CD14-positive monocyte (primary cell): ENCODE results near the gene MAP6. TPM values are rescaled to one million over a fixed set of nuclear protein-coding genes. Genes with fewer than 3 reads are reported as not detected.

Experiments
- DNase-seq, 3 donors: peaks; one replicate each; pipeline ENCODE4 v3.0.0-alpha.2; 2011 to 2022
- H2AFZ ChIP-seq: 2 replicates; pipeline ENCODE4 v1.6.0; 2012; ENCODE audit warnings: mild to moderate bottlenecking, low read depth, low read length, inconsistent platforms; ENCODE audit not compliant: insufficient read depth, poor library complexity, severe bottlenecking
- H3K27ac ChIP-seq, 2 donors: 1 replicate in 1 of 2; 2 replicates in 1 of 2; pipeline ENCODE4 v1.5.1; 2012 to 2013; ENCODE audit warnings: low read length in 2 of 2, control low read depth in 1 of 2, inconsistent platforms in 1 of 2, low read depth in 1 of 2, mild to moderate bottlenecking in 1 of 2
- H3K27me3 ChIP-seq, 2 donors: one replicate each; pipeline versions ENCODE4 v1.6.0 to v1.6.1; 2011 to 2013; ENCODE audit warnings: low read length in 2 of 2; ENCODE audit not compliant: control insufficient read depth in 2 of 2, insufficient read depth in 2 of 2
- H3K36me3 ChIP-seq, 2 donors: replicated peaks in 1 of 2; 1 replicate in 1 of 2; 2 replicates in 1 of 2; pipeline versions ENCODE4 v1.5.1 to v1.6.1; 2012 to 2013; ENCODE audit warnings: low read length in 2 of 2, control low read depth in 1 of 2, inconsistent platforms in 1 of 2, mild to moderate bottlenecking in 1 of 2; ENCODE audit not compliant: insufficient read depth in 2 of 2, control insufficient read depth in 1 of 2
- H3K4me1 ChIP-seq, 2 donors: 1 replicate in 1 of 2; 2 replicates in 1 of 2; pipeline versions ENCODE4 v1.5.1 to v1.6.1; 2012 to 2013; ENCODE audit warnings: low read length in 2 of 2, control low read depth in 1 of 2, inconsistent platforms in 1 of 2, mild to moderate bottlenecking in 1 of 2, moderate library complexity in 1 of 2; ENCODE audit not compliant: insufficient read depth in 2 of 2, control insufficient read depth in 1 of 2
- H3K4me2 ChIP-seq: replicated peaks from 2 replicates; pipeline ENCODE3; 2012; ENCODE audit warnings: low read length, moderate library complexity, mild to moderate bottlenecking; ENCODE audit not compliant: poor library complexity, severe bottlenecking; ENCODE audit errors: extremely low read depth
- H3K4me3 ChIP-seq, 3 experiments: fragments of 200-600 bp in 1 of 3; sonication (generic) in 1 of 3; replicated peaks in 1 of 3; 1 replicate in 2 of 3; 2 replicates in 1 of 3; pipeline ENCODE4 v1.5.1; 2011 to 2013; ENCODE audit warnings: low read length in 3 of 3, mild to moderate bottlenecking in 3 of 3, control low read depth in 2 of 3, low read depth in 2 of 3, inconsistent platforms in 1 of 3, moderate library complexity in 1 of 3
- H3K79me2 ChIP-seq: 2 replicates; pipeline ENCODE4 v1.6.0; 2012; ENCODE audit warnings: mild to moderate bottlenecking, control low read depth, inconsistent platforms, low read length, moderate library complexity; ENCODE audit not compliant: insufficient read depth
- H3K9ac ChIP-seq: 2 replicates; pipeline ENCODE4 v1.6.0; 2017; ENCODE audit warnings: low read length, mild to moderate bottlenecking; ENCODE audit not compliant: insufficient read depth, poor library complexity, severe bottlenecking
- H3K9me3 ChIP-seq, 2 donors: replicated peaks in 1 of 2; 1 replicate in 1 of 2; 2 replicates in 1 of 2; pipeline versions ENCODE4 v1.5.1 to v1.6.1; 2012 to 2013; ENCODE audit warnings: low read length in 2 of 2, control low read depth in 1 of 2; ENCODE audit not compliant: control insufficient read depth in 1 of 2, insufficient read depth in 1 of 2
- H4K20me1 ChIP-seq: 2 replicates; pipeline ENCODE4 v1.6.0; 2012; ENCODE audit warnings: mild to moderate bottlenecking, low read length, control low read depth, moderate library complexity; ENCODE audit not compliant: insufficient read depth
- H3K27ac Mint-ChIP-seq, 7 donors: one replicate each; pipeline ENCODE4 v1.8.0; 2020; ENCODE audit warnings: mild to moderate bottlenecking in 7 of 7, mixed read lengths in 7 of 7, moderate library complexity in 6 of 7, inconsistent platforms in 2 of 7
- H3K27me3 Mint-ChIP-seq, 3 donors: one replicate each; pipeline ENCODE4 v1.8.0; 2021 to 2022; ENCODE audit warnings: low read depth in 3 of 3, mild to moderate bottlenecking in 3 of 3, mixed read lengths in 3 of 3, moderate library complexity in 3 of 3, inconsistent platforms in 1 of 3
- H3K36me3 Mint-ChIP-seq, 2 donors: one replicate each; pipeline ENCODE4 v1.8.0; 2020; ENCODE audit warnings: mixed read lengths in 2 of 2, inconsistent platforms in 1 of 2, mild to moderate bottlenecking in 1 of 2
- H3K4me1 Mint-ChIP-seq: one replicate; pipeline ENCODE4 v1.8.0; 2020; ENCODE audit warnings: mild to moderate bottlenecking, mixed read lengths
- H3K4me3 Mint-ChIP-seq, 2 donors: one replicate each; pipeline ENCODE4 v1.8.0; 2020; ENCODE audit warnings: mild to moderate bottlenecking in 2 of 2, mixed read lengths in 2 of 2, moderate library complexity in 1 of 2
- H3K9me3 Mint-ChIP-seq, 7 donors: one replicate each; pipeline ENCODE4 v1.8.0; 2020 to 2022; ENCODE audit warnings: mixed read lengths in 7 of 7, mild to moderate bottlenecking in 6 of 7, moderate library complexity in 6 of 7, inconsistent platforms in 2 of 7
- CTCF ChIP-seq: fragments of 200-600 bp; IDR thresholded peaks from one replicate; pipeline ENCODE4 v1.8.0; 2022; ENCODE audit warnings: antibody characterized with exemption, mild to moderate bottlenecking
- WGBS: methylation state at CpG from one replicate; pipeline ENCODE4 v1.1.5; 2013; ENCODE audit warnings: missing lambda C conversion rate; ENCODE audit not compliant: insufficient coverage; 5-methylcytosine and 5-hydroxymethylcytosine counted together
- intact Hi-C, 2 donors: fragments of 100-400 bp; cut with micrococcal nuclease; formaldehyde crosslinking; loops; one replicate each; pipeline versions ENCODE4 v1.15.0 to v1.15.1; 2023
- polyA plus RNA-seq, 3 donors: library from polyadenylated mRNA; depleted of rRNA in 1 of 3; unstranded in 2 of 3; stranded (reverse) in 1 of 3; fragments of 300-500 nt in 2 of 3; fragments of >200 nt in 1 of 3; fragmentation: Illumina TruSeq in 2 of 3; gene quantifications; 1 replicate in 2 of 3; 2 replicates in 1 of 3; pipeline ENCODE4 v1.2.3, GENCODE V29; 2012 to 2021

Gene MAP6
- polyA plus RNA-seq, 3 donors: not detected

GRCh38 chr11:75563501-75563977 lies 105.3 kb downstream of the MAP6 start:
- 95% methylated on average over 4 of the region's 5 CpGs for WGBS
- H3K27me3 ChIP-seq: peaks cover 5 to 12% of the 10 kb centered on the region in 2 donors
- H3K9ac ChIP-seq: no peak overlapping the region
- peak overlapping the region in 1 of 3 experiments; percentile 88 for H3K4me3 ChIP-seq
- H3K9me3 ChIP-seq: no peaks in the 10 kb centered on the region
- H3K4me1 ChIP-seq: peaks cover 11 to 21% of the 10 kb centered on the region in 2 donors
- H3K4me2 ChIP-seq: peak overlapping the region; percentile 94
- H3K27ac ChIP-seq: no peak overlapping the region
- no peak for DNase-seq
- peak overlapping the region; percentile 93 for H2AFZ ChIP-seq
- no peak for TF ChIP-seq CTCF
- Mint-ChIP-seq H3K27me3 (peaks cover 8 to 24% (median 8%) of the 10 kb centered on the region in 3 donors), H3K4me1 (peaks cover 22% of the 10 kb centered on the region), H3K4me3 (peak overlapping the region in 1 of 2 donors; percentile 100), H3K36me3 (no peaks in the 10 kb centered on the region), H3K9me3 (peaks cover 0 to 5% (median 0%) of the 10 kb centered on the region in 7 donors), H3K27ac (peak overlapping the region in 1 of 7 donors; percentile 20)
- no peaks in the 10 kb centered on the region for H3K36me3 ChIP-seq
- no peaks in the 10 kb centered on the region for H4K20me1 ChIP-seq
- H3K79me2 ChIP-seq: no peaks in the 10 kb centered on the region
- intact Hi-C loops: no loop called here

GRCh38 chr11:75562836-75563484 lies 105.9 kb downstream of the MAP6 start:
- H3K4me2 ChIP-seq: peak overlapping the region; percentile 94
- Mint-ChIP-seq H3K4me3 (peak overlapping the region; percentile 100), H3K9me3 (peaks cover 0 to 5% (median 0%) of the 10 kb centered on the region in 7 donors), H3K27me3 (peaks cover 8 to 24% (median 8%) of the 10 kb centered on the region in 3 donors), H3K36me3 (no peaks in the 10 kb centered on the region), H3K4me1 (peaks cover 22% of the 10 kb centered on the region), H3K27ac (peak overlapping the region in 5 of 7 donors; percentile 20 to 90 (median 82))
- H3K27ac ChIP-seq: peak overlapping the region in 1 of 2 donors; percentile 62
- H3K9ac ChIP-seq: peak overlapping the region; percentile 77
- intact Hi-C loops: no loop called here
- no peaks in the 10 kb centered on the region for H3K9me3 ChIP-seq
- no peak for DNase-seq
- no peaks in the 10 kb centered on the region for H3K36me3 ChIP-seq
- 16% methylated on average over 7 of the region's 16 CpGs for WGBS
- no peaks in the 10 kb centered on the region for H4K20me1 ChIP-seq
- peak overlapping the region; percentile 60 to 88 (median 82) for H3K4me3 ChIP-seq
- TF ChIP-seq CTCF: no peak
- H3K27me3 ChIP-seq: peaks cover 5 to 12% of the 10 kb centered on the region in 2 donors
- H2AFZ ChIP-seq: peak overlapping the region; percentile 93
- no peaks in the 10 kb centered on the region for H3K79me2 ChIP-seq
- peaks cover 11 to 21% of the 10 kb centered on the region in 2 donors for H3K4me1 ChIP-seq
